NT2/D1 (cell line): ENCODE measurements around the gene CST4.

Source experiments
- SUZ12 ChIP-seq: IDR thresholded peaks from 2 replicates; pipeline ENCODE4 v1.6.1; 2011; ENCODE audit not compliant: insufficient read length, insufficient read depth; ENCODE audit errors: extremely low read depth
- ZNF274 ChIP-seq: IDR thresholded peaks from 2 replicates; pipeline ENCODE4 v1.6.1; 2011; ENCODE audit warnings: mild to moderate bottlenecking, low read depth, low read length

GRCh38 chr20:23684261-23684660 is 4.6 kb downstream of the CST4 start:
- TF ChIP-seq ZNF274 = no peak
- no peak for TF ChIP-seq SUZ12
